ENCODE measurements around the gene SDK1. TPM values are rescaled to one million over a fixed set of nuclear protein-coding genes. Genes with fewer than 3 reads are reported as not detected.

The SDK1 gene
- total RNA-seq, 3 donors from 2014 or later (not counting 1 experiment from before 2014, with no cell fraction given) = 0.05 to 0.11 TPM; not detected in 1

- WGBS (ENCODE audit: insufficient coverage) = 92% methylated on average over 21 of the region's 21 CpGs
- Histone ChIP-seq H3K4me3 (ENCODE audit: low read length) (no peak overlapping the region), H3K27me3 (ENCODE audit: control insufficient read depth, insufficient read depth, low read length) (no peaks in the 10 kb centered on the region), H3K27ac (ENCODE audit: low read length) (no peak overlapping the region), H3K4me1 (ENCODE audit: control insufficient read depth, insufficient read depth, low read length) (no peaks in the 10 kb centered on the region), H3K9me3 (ENCODE audit: control insufficient read depth, insufficient read depth, low read length) (peaks cover 3% of the 10 kb centered on the region), H3K36me3 (ENCODE audit: control insufficient read depth, insufficient read depth, low read length) (no peaks in the 10 kb centered on the region)
- Mint-ChIP-seq H3K27ac (no peak overlapping the region), H3K9me3 (peaks cover 2 to 4% of the 10 kb centered on the region in 2 donors), H3K4me1 (no peaks in the 10 kb centered on the region), H3K36me3 (no peaks in the 10 kb centered on the region), H3K27me3 (ENCODE audit: low read depth in 2 of 2) (peaks cover 13 to 24% of the 10 kb centered on the region in 2 donors), H3K4me3 (no peak overlapping the region)
- DNase-seq (no peak), ATAC-seq (no peak)
- TF ChIP-seq CTCF (IDR thresholded peaks at IDR 0.05) = no peak
- intact Hi-C loops (cut with micrococcal nuclease) = no loop called here
Measured at GRCh38 chr7:4017081-4017480, 716.0 kb downstream of the SDK1 start.

- no peaks in the 10 kb centered on the region for H3K36me3 ChIP-seq (ENCODE audit: control insufficient read depth, insufficient read depth, low read length)
- H3K27ac ChIP-seq (ENCODE audit: low read length) = no peak overlapping the region
- H3K4me1 ChIP-seq (ENCODE audit: control insufficient read depth, insufficient read depth, low read length) = no peaks in the 10 kb centered on the region
- H3K27me3 ChIP-seq (ENCODE audit: control insufficient read depth, insufficient read depth, low read length) = no peaks in the 10 kb centered on the region
- Mint-ChIP-seq H3K27ac (no peak overlapping the region), H3K36me3 (no peaks in the 10 kb centered on the region), H3K27me3 (ENCODE audit: low read depth in 2 of 2) (peaks cover 11 to 21% of the 10 kb centered on the region in 2 donors), H3K4me1 (no peaks in the 10 kb centered on the region), H3K4me3 (no peak overlapping the region), H3K9me3 (peaks cover 2 to 4% of the 10 kb centered on the region in 2 donors)
- H3K4me3 ChIP-seq (ENCODE audit: low read length) = no peak overlapping the region
- DNase-seq (no peak), ATAC-seq (no peak)
- WGBS (ENCODE audit: insufficient coverage) = 97% methylated on average over 9 of the region's 9 CpGs
- H3K9me3 ChIP-seq (ENCODE audit: control insufficient read depth, insufficient read depth, low read length) = peaks cover 3% of the 10 kb centered on the region
- TF ChIP-seq CTCF (IDR thresholded peaks at IDR 0.05) = no peak
- intact Hi-C loops (cut with micrococcal nuclease) = no loop called here
Measured at GRCh38 chr7:4017785-4018184, 716.7 kb downstream of the SDK1 start.

GRCh38 chr7:4018601-4019316 is 717.7 kb downstream of the SDK1 start:
- Histone ChIP-seq H3K9me3 (ENCODE audit: control insufficient read depth, insufficient read depth, low read length) (peaks cover 3% of the 10 kb centered on the region), H3K27ac (ENCODE audit: low read length) (no peak overlapping the region), H3K27me3 (ENCODE audit: control insufficient read depth, insufficient read depth, low read length) (no peaks in the 10 kb centered on the region), H3K4me1 (ENCODE audit: control insufficient read depth, insufficient read depth, low read length) (no peaks in the 10 kb centered on the region), H3K36me3 (ENCODE audit: control insufficient read depth, insufficient read depth, low read length) (no peaks in the 10 kb centered on the region), H3K4me3 (ENCODE audit: low read length) (no peak overlapping the region)
- intact Hi-C loops (cut with micrococcal nuclease) = no loop called here
- no peak overlapping the region for H3K4me3 Mint-ChIP-seq
- peaks cover 2 to 4% of the 10 kb centered on the region in 2 donors for H3K9me3 Mint-ChIP-seq
- no peak for DNase-seq
- no peak overlapping the region for H3K27ac Mint-ChIP-seq
- H3K27me3 Mint-ChIP-seq (ENCODE audit: low read depth in 2 of 2) = peaks cover 11 to 21% of the 10 kb centered on the region in 2 donors
- ATAC-seq = no peak
- no peaks in the 10 kb centered on the region for H3K36me3 Mint-ChIP-seq
- 89% methylated on average over 7 of the region's 7 CpGs for WGBS (ENCODE audit: insufficient coverage)
- H3K4me1 Mint-ChIP-seq = no peaks in the 10 kb centered on the region
- no peak for TF ChIP-seq CTCF (IDR thresholded peaks at IDR 0.05)

GRCh38 chr7:4020086-4020485 is 719.0 kb downstream of the SDK1 start:
- Mint-ChIP-seq H3K27me3 (ENCODE audit: low read depth in 2 of 2) (peaks cover 9 to 21% of the 10 kb centered on the region in 2 donors), H3K27ac (no peak overlapping the region), H3K9me3 (peaks cover 2 to 4% of the 10 kb centered on the region in 2 donors), H3K4me1 (no peaks in the 10 kb centered on the region), H3K4me3 (no peak overlapping the region), H3K36me3 (no peaks in the 10 kb centered on the region)
- Histone ChIP-seq H3K4me1 (ENCODE audit: control insufficient read depth, insufficient read depth, low read length) (no peaks in the 10 kb centered on the region), H3K27me3 (ENCODE audit: control insufficient read depth, insufficient read depth, low read length) (no peaks in the 10 kb centered on the region), H3K36me3 (ENCODE audit: control insufficient read depth, insufficient read depth, low read length) (no peaks in the 10 kb centered on the region), H3K27ac (ENCODE audit: low read length) (no peak overlapping the region), H3K9me3 (ENCODE audit: control insufficient read depth, insufficient read depth, low read length) (peaks cover 3% of the 10 kb centered on the region), H3K4me3 (ENCODE audit: low read length) (no peak overlapping the region)
- WGBS (ENCODE audit: insufficient coverage) = 91% methylated on average over 11 of the region's 11 CpGs
- ATAC-seq (no peak), DNase-seq (no peak)
- no peak for TF ChIP-seq CTCF (IDR thresholded peaks at IDR 0.05)
- intact Hi-C loops (cut with micrococcal nuclease) = no loop called here
